Kidney capillary endothelial cell (primary cell): Measurements from ENCODE around the gene SLC12A2.
A peak's percentile ranks its signal among the peaks of the same experiment; 100 is the strongest.

Source experiments
- DNase-seq: peaks from one replicate; pipeline ENCODE4 v3.0.0-alpha.2; 2018; ENCODE audit warnings: low spot score

Gene SLC12A2

DNA sequence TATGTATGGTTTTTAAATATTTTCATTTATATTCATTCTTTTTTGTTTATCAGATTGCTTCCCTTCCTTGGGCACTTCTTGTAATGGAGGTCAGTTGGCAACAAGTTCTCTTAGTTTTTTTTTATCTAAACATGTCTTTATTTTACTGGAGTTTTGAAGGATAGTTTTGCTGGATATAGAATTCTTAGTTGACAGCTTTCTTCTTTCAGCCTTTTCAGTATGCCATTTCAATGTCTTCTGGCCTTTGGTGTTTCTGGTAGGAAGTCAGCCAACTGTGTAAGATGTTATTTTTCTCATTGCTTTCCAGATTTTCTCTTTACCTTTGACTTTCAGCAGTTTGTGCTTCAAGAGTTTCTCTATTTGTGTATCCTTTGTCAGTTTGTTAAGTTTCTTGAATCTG lies 14.2 kb downstream of the SLC12A2 start:
- DNase-seq: no peak

DNA sequence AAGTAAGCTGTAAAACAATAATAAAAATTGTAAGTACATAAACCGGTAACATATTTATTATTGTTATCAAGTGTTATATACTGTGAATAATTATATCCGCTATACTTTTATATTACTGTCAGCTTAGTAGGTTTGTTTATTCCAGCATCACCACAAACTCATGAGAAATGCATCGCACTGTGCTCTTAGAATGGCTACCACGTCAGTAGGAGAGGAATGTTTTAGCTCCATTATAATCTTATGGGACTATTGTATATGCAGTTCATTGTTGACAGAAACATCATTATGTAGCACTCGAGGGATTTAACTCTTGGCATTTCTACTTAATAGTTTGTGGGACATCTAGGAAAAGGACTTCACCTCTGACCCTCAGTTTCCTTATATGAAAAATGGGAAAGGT lies 16.4 kb downstream of the SLC12A2 start:
- DNase-seq: no peak

DNA sequence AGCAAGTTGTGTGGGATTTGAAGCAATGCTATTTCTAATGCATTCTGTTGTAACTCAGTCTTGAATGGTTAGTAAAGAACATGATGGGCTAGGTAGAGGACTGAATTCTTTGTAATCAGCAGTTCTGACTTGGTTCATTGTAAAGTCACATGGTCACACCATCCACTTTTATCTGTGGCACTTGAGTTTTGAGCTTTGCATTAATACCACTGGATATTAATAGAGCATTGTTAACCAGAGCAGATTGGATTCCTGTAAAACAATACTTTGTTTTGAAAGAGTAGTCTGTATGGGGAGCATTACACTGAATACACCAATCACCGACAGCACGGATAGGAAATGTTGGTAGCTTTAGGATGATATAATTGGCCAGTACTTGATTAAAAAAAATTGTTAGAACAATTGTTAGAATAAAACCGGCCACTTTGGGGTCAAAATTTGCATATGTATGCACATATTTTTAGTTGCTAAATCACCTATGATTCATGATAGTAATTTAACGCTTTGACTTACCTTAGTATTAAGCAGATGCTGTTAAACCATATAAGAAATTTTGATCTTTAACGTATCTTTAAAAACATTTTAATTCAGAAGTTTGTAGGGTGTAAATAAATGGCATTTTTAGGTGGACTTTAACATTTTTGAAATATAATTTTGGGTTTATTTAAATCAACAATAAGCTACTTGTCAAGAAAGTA lies 17.4 kb downstream of the SLC12A2 start:
- no peak for DNase-seq

DNA sequence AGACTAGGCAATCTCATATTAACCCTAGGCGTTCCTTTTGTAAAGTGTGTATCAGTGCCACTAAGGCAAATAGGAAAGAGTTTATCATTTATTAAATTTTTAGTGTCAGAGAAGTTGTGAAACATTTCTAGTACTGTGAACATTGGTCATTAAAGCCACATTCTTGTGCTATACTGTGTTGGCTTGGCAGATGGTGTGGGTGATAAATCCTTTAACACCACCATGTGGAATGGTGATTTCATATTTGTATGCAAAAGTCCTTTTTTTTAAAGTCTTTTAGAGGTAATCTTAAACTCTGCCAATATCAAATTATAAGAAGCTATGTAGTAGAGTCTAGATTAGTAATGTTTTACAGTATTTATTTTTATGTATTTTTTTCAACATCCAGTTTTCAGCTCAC lies 18.1 kb downstream of the SLC12A2 start:
- DNase-seq: no peak

- DNase-seq: no peak
These were observed 21.6 kb downstream of the SLC12A2 start for GRCh38 chr5:128105203-128105602.

DNA sequence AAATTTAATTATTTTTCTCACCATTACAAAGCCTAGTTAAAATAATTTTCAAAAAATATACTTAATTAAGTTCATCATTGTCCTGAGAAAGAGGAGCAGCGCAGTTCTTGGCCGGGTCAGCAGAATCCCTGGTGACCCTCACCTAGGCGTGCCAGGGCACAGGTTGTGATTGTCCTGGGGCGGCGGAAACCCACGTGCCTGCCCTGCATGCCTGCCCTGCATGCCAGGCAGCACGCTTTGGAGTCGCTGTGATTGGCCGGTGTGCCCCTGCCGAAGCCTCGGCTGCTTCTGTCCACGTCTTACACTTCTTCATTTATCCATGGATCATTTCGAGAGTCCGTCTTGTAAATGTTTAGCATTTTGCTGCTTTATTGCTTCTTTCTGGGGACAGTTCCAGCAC lies 25.6 kb downstream of the SLC12A2 start:
- no peak for DNase-seq

DNA sequence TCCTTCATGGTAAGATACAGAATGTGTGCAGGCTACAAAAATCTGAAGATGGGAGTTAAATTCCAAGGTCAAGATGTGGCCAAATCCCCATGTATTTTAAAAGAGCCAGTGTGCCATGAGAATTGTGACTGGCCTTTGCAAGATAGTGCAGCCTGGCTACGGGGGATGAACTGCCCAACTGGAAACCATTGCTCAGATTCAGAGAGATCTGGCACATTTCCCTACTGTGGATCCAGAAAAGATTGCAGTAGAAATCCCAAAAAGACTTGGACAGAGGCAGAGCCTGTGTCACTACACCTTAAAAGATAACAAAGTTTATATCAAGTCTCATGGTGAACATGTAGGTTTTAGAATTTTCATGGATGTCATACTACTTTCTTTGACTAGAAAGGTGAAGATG lies 26.2 kb downstream of the SLC12A2 start:
- no peak for DNase-seq

GRCh38 chr5:128111818-128112448 lies 28.4 kb downstream of the SLC12A2 start:
- DNase-seq: peak; percentile 44

- no peak for DNase-seq
These were observed 32.9 kb downstream of the SLC12A2 start for GRCh38 chr5:128116445-128116844.

GRCh38 chr5:128118214-128118613 lies 34.6 kb downstream of the SLC12A2 start:
- DNase-seq: no peak

DNA sequence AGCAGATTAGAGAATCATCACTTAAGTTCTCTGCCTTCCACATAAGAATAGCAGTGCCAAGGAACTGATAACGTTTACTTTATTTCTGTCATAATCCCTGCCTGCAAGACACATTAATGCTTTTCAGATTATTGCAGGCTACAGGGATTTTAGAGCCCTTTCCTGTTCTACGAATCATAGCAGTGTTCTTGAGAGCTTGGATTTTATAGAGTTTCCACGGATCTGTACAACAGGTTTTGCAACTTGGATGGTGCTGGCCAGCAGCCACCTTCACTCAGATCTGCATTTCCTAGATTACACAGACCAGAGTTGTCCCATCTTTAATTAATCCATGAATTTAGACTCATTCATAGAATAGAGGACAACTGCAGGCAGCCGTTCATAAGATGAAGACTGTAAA lies 38.1 kb downstream of the SLC12A2 start:
- DNase-seq: no peak

DNA sequence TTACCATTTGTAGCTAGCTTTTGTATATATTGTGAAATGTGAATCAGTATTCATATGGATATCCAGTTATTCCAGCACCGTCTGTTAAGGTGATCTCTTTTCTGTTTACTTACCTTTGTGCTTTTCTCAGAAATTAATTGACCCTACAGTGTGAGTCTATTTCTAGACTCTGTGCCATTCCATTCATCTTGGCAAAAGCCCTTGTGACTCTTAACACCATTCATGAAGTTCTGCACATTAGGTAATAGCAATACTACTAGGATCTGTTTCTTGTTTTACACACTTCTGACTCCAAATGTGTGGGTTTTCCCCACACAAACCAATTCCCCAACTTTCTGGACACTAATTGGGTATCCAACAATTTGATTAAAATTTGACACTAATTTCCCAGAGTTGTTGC lies 40.4 kb downstream of the SLC12A2 start:
- DNase-seq: no peak

DNA sequence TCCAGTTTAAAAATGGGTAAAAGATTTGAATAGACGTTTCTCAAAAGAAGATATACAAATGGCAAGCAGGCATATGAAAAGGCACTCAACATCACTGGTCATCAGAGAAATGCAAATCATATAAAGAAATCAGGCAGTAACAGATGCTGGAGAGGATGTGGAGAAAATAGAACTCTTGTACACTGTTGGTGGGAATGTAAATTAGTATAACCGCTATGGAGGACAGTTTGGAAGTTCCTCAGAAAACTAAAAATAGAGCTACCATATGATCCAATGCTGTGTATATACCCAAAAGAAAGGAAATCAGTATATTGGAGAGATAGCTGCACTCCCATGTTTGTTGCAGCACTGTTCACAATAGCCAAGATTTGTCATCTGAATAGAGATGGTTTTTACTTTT lies 42.7 kb downstream of the SLC12A2 start:
- DNase-seq: no peak

DNA sequence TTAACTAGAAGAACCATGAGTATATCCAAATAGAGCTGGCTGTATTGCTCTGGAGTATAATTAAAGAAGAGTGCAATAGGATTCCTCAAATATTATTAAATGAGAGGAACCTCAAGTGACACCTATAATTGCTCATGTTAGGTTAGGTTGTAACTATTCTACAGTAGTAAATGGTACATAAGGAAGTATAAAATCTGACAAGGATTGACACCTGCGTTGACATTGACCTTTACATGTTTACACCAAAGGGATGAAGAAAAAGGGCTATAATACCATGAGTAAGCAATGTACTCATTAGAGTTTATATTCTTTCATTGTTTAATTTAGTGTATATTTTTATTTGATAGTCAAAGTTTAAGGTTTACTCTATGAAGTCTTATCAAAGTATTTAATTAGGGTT lies 48.9 kb downstream of the SLC12A2 start:
- no peak for DNase-seq

DNA sequence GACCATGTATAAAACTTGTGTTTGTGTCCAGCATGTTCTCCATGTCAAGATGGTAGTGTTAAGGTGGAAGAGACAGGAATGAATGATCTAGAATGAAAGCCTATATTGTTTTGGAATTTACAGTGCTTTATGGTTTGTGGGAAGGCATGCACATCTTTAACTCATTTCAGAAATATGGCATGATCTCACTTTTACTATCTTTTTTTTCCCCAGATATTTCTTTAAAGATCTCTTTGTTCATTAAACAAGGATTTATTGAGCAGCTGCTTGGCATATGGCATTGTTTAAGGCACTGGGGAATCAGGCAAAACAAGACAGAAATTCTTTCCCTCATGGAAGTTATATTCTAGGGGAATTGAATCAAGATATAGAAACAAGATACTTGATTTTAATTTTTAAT lies 51.7 kb downstream of the SLC12A2 start:
- no peak for DNase-seq

GRCh38 chr5:128143911-128144310 lies 60.3 kb downstream of the SLC12A2 start:
- no peak for DNase-seq

DNA sequence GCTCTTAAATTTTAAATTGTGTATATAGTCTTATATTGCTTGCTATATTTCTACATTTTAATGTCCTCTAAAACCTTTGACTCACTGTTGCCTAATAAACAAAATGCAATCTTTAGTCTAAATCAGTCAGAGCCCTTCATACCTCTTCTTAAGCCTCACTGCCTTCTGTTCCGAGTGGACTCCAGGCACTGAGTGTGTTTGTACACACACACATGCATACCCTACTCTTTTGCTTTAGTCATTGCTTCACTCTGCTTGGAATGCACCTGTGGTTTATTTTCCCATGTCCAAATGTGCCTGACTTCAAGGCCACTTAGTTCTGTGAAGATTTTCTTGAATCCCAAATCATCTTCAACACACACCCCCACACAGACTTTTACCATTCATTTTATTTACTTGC lies 60.9 kb downstream of the SLC12A2 start:
- no peak for DNase-seq

DNA sequence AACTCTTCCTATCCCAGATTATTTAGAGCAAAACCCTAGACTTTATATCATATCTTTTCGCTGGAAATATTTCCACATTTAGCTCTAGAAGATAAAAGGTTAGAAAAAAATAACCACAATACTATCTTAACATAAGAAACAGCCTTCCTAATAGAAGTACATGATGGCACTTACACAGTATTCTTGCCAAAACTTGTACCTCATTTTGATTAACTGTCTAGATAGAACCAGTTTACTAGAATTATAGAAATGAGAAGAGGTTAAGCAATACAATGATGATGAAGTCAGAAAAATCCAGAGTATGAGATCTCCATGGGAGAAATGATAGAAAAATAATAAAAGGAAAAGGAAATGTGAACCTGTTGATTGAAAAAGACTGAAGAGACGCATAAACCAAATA lies 63.1 kb downstream of the SLC12A2 start:
- no peak for DNase-seq

GRCh38 chr5:128154943-128155342 lies 71.4 kb downstream of the SLC12A2 start:
- DNase-seq: no peak

GRCh38 chr5:128155776-128156175 lies 72.2 kb downstream of the SLC12A2 start:
- no peak for DNase-seq

GRCh38 chr5:128156521-128156920 lies 73.0 kb downstream of the SLC12A2 start:
- no peak for DNase-seq

DNA sequence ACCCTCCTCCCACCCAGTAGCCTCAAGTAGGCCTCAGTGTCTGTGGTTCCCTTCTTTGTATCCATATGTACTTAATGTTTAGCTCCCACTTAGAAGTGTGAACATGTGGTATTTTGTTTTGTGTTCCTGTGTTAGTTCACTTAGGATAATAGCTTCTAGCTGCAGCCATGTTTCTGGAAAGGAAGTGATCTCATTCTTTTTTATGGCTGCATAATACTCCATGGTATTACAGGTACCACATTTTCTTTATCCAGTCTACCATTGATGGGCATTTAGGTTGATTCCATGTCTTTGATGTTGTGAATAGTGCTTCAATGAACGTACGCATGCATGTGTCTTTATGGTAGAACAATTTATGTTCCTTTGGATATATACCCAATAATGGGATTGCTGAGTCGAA lies 74.8 kb downstream of the SLC12A2 start:
- no peak for DNase-seq

DNA sequence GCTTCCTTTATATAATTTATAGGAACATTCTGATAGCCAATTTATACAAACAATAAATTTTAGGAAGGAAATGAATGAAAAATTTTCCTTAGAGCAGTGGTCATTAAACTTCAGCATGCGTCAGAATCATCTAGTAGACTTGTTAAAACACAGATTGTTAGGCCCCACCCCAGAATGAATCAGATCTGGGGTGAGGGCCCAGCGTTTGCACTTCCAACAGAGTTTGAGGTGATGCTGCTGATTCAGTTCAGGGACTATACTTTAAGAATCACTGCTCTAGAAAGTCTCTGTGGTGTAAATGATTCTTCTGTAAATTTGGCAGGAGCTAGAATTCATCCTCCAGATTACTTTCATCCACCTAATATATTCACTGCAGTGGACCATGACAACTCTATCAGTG lies 80.4 kb downstream of the SLC12A2 start:
- no peak for DNase-seq

GRCh38 chr5:128169401-128170017 lies 85.9 kb downstream of the SLC12A2 start:
- DNase-seq: no peak
